GM18520 (cell line): ENCODE measurements around the gene SPECC1L.

Experiments
- ATAC-seq: cut with Tn5 transposase; IDR thresholded peaks from one replicate; pipeline ENCODE4 v1.9.1; 2021; ENCODE audit not compliant: unreplicated experiment

The SPECC1L gene

DNA sequence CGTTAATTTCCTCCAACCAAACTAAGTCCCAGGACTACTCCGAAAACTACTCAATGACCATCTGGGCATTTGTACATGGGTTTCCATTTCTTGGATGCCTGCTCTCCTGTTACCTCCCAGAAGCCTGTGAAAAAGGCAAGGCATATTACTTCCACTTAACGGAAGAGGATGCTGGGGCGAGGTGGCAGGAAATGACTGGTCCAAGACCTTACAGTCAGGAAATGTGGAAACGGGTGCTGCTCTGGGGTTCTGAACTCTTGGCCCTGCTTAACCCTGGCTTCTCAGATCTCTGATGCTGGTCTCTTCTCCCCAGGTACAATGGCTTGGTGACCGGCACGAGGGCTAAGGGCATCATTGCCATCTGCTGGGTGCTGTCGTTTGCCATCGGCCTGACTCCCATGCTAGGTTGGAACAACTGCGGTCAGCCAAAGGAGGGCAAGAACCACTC is 169.7 kb downstream of the SPECC1L start:
- no peak for ATAC-seq

DNA sequence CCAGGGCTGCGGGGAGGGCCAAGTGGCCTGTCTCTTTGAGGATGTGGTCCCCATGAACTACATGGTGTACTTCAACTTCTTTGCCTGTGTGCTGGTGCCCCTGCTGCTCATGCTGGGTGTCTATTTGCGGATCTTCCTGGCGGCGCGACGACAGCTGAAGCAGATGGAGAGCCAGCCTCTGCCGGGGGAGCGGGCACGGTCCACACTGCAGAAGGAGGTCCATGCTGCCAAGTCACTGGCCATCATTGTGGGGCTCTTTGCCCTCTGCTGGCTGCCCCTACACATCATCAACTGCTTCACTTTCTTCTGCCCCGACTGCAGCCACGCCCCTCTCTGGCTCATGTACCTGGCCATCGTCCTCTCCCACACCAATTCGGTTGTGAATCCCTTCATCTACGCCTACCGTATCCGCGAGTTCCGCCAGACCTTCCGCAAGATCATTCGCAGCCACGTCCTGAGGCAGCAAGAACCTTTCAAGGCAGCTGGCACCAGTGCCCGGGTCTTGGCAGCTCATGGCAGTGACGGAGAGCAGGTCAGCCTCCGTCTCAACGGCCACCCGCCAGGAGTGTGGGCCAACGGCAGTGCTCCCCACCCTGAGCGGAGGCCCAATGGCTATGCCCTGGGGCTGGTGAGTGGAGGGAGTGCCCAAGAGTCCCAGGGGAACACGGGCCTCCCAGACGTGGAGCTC is 170.2 kb downstream of the SPECC1L start:
- ATAC-seq, result no peak

DNA sequence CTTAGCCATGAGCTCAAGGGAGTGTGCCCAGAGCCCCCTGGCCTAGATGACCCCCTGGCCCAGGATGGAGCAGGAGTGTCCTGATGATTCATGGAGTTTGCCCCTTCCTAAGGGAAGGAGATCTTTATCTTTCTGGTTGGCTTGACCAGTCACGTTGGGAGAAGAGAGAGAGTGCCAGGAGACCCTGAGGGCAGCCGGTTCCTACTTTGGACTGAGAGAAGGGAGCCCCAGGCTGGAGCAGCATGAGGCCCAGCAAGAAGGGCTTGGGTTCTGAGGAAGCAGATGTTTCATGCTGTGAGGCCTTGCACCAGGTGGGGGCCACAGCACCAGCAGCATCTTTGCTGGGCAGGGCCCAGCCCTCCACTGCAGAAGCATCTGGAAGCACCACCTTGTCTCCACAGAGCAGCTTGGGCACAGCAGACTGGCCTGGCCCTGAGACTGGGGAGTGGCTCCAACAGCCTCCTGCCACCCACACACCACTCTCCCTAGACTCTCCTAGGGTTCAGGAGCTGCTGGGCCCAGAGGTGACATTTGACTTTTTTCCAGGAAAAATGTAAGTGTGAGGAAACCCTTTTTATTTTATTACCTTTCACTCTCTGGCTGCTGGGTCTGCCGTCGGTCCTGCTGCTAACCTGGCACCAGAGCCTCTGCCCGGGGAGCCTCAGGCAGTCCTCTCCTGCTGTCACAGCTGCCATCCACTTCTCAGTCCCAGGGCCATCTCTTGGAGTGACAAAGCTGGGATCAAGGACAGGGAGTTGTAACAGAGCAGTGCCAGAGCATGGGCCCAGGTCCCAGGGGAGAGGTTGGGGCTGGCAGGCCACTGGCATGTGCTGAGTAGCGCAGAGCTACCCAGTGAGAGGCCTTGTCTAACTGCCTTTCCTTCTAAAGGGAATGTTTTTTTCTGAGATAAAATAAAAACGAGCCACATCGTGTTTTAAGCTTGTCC is 171.0 kb downstream of the SPECC1L start:
- ATAC-seq, result no peak

DNA sequence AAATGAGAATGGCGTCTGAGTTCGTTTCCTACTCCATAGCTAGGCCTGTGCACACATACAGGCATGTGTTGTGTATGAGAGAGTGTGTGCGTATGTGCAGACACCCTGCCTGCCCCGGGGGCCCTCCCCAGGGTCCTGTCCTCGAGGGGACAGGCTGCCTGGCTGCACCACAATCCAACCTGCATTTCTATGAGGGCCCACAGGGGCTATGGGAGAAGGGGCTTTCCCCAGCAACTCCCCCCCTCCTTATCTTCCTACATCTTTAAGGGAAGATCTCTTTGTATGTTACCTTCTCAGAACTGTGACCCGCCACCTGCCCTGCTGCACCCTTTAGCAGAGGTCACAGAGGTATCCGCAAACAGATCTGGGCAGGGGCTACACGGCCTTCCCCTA is 171.7 kb downstream of the SPECC1L start:
- no peak for ATAC-seq

DNA sequence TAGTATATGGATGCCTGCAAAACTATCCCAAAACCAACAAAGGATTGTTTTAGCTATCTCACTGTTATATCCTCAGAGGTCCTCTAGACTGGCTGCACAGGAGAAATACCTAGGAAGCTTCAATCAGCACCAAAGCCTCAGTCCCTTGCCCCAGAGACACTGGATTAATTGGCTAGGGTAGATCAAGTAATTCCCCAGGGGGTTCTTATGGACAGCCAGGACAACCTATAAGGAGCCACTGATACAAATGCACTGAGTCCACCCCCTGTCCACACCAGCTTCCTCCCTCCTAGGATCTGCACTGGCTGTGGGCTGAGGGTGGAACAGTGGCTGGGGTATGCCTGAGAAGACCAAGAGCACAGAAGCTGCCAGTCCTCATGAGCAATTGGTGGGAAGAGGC is 173.0 kb downstream of the SPECC1L start:
- no peak for ATAC-seq

DNA sequence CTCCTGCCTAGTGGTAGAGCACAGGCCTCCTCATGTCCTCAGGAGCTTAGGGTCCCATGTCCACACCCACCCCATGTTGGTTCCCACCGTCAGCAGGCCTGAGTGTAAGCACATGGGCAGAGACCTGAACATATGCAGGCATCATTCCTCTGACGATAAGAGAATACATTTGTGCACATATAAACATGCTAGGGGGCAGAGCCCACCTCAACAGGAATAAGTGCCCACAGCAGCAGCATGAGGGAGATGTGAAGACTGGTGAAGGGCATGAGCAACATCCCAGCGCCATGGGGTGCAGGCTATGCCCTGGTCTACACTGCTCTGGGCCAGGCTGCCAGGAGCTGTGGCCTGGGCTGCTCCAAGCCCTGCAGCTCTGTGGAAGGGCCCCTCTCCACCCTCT is 173.6 kb downstream of the SPECC1L start:
- ATAC-seq, result no peak

DNA sequence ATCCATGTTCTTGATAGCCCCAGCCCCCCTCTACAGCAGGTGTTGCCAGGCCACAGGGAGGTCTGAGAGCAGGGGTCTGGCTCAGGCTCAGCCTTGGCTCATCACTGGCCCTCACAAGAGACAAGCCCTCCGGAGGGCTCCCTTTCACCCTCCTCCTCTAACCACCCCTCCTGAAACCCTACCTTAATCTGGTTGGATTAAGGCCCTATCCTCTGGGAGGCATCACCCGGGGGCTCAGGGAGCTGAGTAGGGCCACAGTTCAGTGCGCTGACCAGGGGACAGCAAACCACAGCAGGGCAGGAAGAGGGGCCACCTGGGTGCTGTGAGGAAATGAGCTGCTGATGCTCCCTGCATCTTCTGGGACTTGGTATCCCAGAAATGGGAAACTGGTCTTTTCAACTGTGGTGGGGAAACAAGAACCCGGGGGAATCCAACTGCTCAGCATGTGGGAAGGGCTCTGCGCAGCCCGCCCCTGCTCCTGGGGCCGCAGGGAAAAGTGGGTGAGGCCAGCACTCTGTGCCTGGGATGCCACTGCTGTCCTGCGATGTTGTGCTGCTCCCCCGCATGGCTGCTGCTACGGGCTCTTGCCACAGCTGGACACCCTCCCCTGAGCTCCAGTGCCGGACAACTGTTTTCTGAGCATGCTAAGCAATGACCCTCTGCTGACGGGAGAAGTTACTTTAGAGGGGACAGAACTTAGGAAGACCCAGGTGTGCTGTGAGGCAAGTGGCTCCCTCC is 174.3 kb downstream of the SPECC1L start:
- ATAC-seq, result no peak

DNA sequence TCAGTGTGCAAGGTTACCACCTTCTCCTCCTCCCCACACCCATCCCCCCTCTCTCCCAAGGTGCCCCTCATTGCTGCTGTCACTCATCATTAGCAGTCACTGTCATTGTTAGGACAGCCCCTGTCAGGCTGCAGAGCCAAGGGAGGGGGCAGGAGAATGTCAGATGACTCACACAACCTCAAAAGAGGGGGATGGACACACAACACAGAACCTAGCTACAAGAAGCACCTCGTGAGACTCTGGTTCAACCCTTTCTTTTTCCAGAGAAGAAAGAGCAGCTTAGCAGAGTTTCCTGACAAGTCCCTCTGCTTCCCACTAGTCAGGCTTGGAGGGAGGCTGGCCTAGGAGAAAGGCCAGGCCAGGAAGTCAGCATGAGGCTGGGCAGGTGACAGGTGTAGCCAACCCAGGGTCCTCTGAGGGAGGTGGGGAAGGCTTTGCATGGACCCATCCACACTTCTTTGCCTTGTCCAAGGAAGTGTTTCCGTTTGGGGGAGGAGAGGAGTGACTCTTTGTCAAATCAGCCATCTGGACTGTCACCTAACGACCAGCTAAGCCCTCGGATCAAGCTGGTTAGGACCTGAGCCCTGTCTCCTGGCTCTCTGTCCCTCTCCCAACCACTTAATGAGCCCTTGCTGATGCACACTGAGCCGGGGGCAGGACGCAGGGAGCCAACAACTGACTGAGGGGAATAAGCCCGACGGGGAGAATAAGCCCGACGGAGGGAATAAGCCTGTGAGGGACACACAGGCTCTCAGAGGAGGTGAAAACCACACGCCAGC is 175.0 kb downstream of the SPECC1L start:
- ATAC-seq, result no peak

DNA sequence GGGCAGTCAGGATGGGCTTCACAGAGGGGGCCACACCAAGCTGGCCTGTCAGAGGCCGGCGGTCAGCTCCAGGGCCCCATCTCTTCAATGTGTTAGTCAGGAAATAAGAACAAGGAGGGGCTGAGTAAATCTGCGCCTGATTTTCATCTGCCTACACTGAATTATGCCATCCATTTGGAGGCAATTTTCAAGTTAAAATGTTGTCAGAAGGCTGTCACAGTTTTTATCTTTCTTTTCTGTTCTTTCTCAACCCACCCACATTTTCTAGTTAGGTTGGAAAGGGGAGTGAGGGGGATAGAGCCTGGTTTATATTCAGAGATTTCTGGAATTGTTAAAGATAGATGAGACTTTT is 175.6 kb downstream of the SPECC1L start:
- no peak for ATAC-seq

DNA sequence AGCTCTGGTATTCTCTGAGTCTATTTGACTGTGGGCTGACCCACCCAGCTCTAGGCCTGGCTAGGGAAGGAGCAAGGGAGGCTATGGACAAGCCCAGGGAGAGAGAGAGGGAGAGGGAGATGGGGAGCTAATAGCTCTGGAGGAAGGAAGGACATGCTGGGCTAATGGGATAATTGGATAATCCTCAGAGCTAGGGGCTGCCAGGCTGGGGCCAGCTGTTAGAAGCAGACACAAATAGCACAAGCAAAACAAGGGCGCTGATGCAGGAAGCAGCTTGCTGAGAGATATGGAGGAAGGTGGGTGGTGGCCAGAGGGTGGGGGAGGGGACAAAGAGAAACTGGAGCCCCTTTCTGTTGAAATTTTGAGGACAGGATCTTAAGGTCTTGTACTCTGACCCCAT is 180.0 kb downstream of the SPECC1L start:
- no peak for ATAC-seq

DNA sequence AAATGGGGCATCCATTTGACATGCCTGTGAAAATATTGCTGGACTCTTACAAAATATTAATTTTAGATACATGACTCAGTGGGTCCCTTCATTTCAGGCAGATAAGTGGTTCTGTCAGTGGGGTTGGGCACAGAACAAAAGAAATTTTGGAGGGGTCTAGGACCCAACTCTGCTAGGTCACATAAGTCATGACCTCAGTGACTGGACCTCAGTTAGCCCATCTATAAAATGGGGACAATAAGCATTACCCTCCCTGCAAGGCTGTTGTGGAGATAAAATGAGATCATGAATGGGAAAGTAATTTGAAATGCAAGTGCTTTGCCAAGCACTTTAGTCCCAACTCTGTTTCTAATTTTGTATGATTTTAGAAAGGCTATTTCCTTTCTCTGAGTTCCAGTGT is 180.5 kb downstream of the SPECC1L start:
- no peak for ATAC-seq

DNA sequence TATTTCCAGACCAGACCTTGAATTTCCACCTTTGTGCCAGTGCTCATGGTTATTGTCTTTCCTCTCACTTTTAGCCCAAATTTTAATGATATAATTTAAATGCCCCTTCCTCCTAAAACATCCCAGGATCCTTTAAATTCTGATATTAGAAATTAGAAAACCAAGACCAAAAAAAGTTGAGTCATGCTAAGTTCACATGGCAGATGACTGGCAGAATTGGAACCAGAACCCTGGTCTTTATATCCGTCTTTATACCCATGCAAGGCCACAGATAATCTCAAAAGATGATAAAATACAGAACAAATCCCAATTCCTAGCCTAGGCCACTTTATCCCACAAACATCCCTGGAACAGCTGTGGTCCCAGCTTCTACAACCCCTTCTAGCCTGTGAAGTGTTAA is 183.2 kb downstream of the SPECC1L start:
- no peak for ATAC-seq

DNA sequence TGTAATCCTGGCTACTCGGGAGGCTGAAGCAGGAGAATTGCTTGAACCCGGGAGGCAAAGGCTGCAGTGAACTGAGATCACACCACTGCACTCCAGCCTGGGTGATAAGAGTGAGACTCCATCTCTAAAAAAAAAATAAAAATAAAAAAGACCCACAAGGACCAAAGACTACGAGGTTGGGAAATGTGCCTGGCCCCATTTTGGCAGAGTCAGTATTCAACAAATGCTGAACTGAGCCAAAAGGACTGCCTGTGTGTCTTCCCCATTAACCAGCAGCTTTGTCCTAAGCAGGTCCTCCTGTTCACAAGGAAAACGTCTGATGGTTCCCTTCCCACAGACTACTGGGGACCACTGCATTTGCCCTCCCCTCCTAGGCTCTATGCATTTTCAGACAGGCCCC is 184.4 kb downstream of the SPECC1L start:
- no peak for ATAC-seq

DNA sequence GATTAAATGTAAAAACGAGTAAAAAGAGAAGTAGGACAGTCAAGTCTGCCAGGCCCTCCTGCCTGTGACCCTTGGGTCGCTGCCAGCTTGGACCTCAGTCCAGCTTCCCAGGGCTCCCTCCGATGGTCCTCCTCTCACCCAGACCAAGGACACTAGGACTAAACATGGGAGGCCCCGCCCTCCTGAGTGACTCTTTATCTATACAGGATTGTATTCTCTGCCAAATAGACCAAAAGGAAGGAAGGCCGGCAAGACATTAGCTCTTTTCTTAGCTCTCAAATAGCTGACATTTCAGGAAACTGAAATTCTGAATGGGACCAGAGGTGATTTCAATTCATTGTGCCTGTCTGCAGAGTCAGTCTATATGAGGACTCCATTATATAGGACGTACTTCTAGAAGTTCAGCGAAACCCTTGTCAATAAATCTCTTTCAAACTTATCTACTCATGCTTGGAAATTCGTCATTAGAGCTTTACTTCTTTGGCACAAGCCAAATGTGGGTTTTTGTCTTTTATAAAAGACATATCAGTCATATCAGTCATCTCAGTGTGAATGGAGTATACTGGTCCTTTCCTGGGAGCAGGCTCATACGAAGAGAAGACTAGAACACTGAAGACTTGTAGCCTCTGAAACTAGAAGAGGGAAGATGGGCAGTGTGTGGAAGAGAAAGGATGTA is 185.3 kb downstream of the SPECC1L start:
- ATAC-seq, result no peak

DNA sequence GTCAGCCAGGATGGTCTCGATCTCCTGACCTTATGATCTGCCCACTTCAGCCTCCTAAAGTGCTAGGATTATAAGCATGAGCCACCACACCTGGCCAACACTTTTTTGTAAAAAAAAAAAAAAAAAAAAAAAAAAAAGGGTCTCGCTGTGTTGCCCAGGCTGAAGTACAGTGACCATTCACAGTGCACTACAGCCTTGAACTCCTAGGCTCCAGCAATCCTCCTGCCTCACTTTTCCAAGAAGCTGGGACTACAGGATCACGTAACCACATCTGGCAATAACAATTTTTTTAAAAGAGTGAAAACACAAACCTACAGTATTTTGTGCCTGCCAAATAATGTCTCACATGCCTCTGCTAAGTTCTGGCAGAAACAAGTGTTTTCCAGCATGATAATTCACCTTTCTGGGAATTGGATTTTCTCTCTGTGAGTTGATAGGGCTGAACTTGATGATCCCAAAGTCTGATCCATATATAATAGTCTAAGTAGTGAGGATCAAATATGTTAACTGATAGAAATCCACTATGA is 187.3 kb downstream of the SPECC1L start:
- no peak for ATAC-seq

DNA sequence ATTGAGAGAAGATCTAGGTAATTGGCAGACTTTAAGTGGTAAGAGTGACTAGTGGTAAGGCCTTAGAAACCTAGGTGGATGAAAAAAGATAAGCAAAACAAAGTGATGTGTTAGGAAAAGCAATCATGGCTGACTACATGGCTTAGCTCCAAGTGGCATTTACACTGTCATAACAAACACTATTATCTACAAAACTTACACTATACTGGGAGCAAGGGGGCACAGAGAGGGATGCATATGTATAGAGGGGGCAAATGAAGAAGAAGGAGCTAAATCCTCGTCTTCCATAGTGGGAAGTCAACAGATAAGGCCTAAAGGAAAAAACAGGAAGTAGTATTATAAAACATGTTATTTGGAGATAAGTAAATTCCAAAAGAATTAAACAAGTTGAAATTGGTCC is 189.3 kb downstream of the SPECC1L start:
- no peak for ATAC-seq

DNA sequence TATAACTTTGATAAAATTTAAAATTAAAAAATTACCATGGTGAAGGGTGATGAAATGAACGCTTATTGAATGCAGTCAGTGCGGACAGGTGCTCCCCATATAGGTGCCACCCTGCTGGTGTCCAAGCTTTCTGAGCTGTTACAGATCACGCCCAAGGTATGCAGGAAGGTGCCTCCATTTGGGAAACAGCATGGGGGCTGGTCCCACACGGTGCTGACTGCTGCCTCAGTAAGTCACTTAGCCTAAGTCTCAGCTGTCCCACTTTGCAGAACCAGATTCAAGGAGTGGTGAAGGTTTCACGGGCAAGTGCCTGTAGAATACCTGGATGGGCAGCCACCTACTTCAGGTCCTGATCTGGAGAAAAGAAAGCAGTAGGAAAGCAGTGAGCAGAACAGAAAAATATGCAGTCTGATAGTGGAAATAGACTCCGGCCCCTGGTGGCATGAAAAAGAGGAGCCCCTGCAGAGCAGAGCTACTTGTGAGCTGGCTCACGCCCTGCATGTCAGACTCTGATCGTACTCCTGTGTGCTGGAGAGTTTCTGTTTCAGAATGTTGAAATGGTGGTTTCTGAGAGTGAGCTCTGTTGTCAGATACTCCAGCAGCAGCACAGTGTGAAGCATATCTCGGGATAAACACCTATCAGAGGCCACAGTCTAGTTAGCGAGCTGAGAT is 189.9 kb downstream of the SPECC1L start:
- ATAC-seq, result no peak

DNA sequence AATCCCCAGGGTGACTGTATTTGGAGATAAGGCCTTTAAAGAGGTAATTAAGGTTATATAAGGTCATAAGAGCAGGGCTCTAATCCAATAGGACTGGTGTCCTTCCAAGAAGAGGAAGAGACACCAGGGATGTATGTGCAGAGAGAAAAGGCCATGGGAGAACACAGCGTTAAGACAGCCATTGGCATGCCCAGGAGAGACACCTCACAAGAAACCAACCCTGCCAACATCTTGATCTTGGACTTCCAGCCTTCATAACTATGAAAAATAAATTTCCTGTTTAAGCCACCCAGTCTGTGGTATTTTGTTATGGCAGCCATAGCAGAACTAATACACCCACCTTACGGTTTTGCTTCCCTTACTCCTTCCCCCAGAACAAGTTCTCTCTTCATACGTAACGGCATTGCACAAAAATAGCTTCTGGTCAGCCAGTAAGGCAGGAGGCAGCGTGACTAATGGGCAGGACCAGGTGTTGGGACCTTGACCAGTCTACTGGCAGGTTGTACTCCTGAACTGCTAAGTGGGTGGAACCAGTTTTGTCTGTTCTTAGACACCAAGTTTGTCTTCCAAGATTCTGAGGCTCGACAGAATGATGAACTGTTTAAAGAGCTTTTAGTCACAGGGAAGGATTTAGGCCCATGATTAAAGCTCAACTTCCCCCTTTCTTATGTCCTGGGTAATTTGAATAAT is 192.6 kb downstream of the SPECC1L start:
- no peak for ATAC-seq

DNA sequence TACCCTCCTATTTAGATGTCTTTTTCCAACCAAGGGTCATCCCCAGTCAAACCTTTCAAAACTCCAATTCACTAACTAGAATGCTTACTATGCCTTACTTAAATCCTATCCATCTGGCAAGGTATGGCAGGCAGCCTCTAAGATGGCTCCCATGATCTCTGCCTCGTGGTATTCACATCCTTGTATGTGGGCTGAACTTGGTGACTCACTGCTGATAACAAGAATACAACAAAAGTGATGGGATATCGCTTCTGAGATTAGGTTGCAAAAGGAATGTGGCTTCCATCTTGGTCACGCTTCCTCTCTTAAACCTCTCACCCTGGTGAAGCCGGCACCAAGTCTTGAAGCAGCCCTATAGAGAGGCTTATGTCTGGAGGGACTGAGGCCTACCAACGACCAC is 194.9 kb downstream of the SPECC1L start:
- ATAC-seq, result no peak
